B cell (primary cell): ENCODE results near the gene EPHB6. TPM values are rescaled to one million over a fixed set of nuclear protein-coding genes. Genes with fewer than 3 reads are reported as not detected.

Source experiments
- ATAC-seq: fragments of 200-7000 bp; cut with Tn5 transposase; one replicate; pipeline ENCODE4 v1.10.0; 2021; ENCODE audit warnings: low read depth, mild to moderate bottlenecking, moderate number of reproducible peaks, moderate library complexity
- CTCF ChIA-PET: fragments of 350-600 bp; sonication (Branson Sonifier 250); formaldehyde crosslinking; loops from one replicate; lab custom pipeline; 2021; ENCODE audit warnings: antibody characterized with exemption, inconsistent platforms; lab: Charles Lee
- POLR2A ChIA-PET: fragments of 350-600 bp; sonication (Branson Sonifier 250); formaldehyde crosslinking; loops from one replicate; lab custom pipeline; 2021; ENCODE audit warnings: antibody characterized with exemption; lab: Charles Lee
- DNase-seq: peaks from one replicate; pipeline ENCODE4 v3.0.0; 2013
- H2AFZ ChIP-seq: 2 replicates; pipeline ENCODE4 v1.6.1; 2012; ENCODE audit warnings: mild to moderate bottlenecking, low read depth, low read length; ENCODE audit not compliant: insufficient read depth, poor library complexity, severe bottlenecking
- H3K27ac ChIP-seq, 2 donors: 1 replicate in 1 of 2; 2 replicates in 1 of 2; pipeline ENCODE4 v1.5.1; 2012 to 2013; ENCODE audit warnings: low read length in 2 of 2, mild to moderate bottlenecking in 2 of 2, moderate library complexity in 1 of 2
- H3K27me3 ChIP-seq, 4 experiments: fragments of 200-600 bp in 1 of 4; sonication (generic) in 1 of 4; replicated peaks in 1 of 4; 1 replicate in 2 of 4; 2 replicates in 2 of 4; pipeline versions ENCODE4 v1.6.1 to v1.7.0; 2013 to 2016; ENCODE audit warnings: low read length in 3 of 4, mild to moderate bottlenecking in 2 of 4, mixed read lengths in 1 of 4, moderate library complexity in 1 of 4; ENCODE audit not compliant: insufficient read depth in 4 of 4, control insufficient read depth in 3 of 4; ENCODE audit errors: control extremely low read depth in 1 of 4
- H3K36me3 ChIP-seq, 2 experiments: replicated peaks in 1 of 2; 1 replicate in 1 of 2; 2 replicates in 1 of 2; pipeline versions ENCODE4 v1.6.1 to v1.7.1; 2013; ENCODE audit warnings: low read length in 1 of 2; ENCODE audit not compliant: insufficient read depth in 2 of 2, control insufficient read depth in 1 of 2; ENCODE audit errors: control extremely low read depth in 1 of 2, extremely low read depth in 1 of 2
- H3K4me1 ChIP-seq, 2 donors: fragments of 200-600 bp in 1 of 2; sonication (generic) in 1 of 2; 1 replicate in 1 of 2; 2 replicates in 1 of 2; pipeline versions ENCODE4 v1.5.1 to v1.6.1; 2013 to 2017; ENCODE audit warnings: low read length in 2 of 2; ENCODE audit not compliant: control insufficient read depth in 2 of 2, insufficient read depth in 2 of 2
- H3K4me2 ChIP-seq: replicated peaks from 2 replicates; pipeline ENCODE3; 2012; ENCODE audit warnings: mild to moderate bottlenecking, low read depth, low read length; ENCODE audit not compliant: poor library complexity, severe bottlenecking
- H3K4me3 ChIP-seq, 5 experiments: fragments of 200-600 bp in 1 of 5; sonication (generic) in 1 of 5; 1 replicate in 3 of 5; 2 replicates in 2 of 5; pipeline versions ENCODE4 v1.5.1 to v1.7.0; 2011 to 2016; ENCODE audit warnings: low read length in 4 of 5, mild to moderate bottlenecking in 4 of 5, low read depth in 2 of 5, control low read depth in 1 of 5, moderate library complexity in 1 of 5; ENCODE audit not compliant: insufficient read depth in 1 of 5; ENCODE audit errors: control extremely low read depth in 1 of 5, extremely low read depth in 1 of 5
- H3K79me2 ChIP-seq: fragments of 200-600 bp; sonication (generic); one replicate; pipeline ENCODE4 v1.6.0; 2016; ENCODE audit warnings: low read length; ENCODE audit not compliant: control insufficient read depth, insufficient read depth
- H3K9ac ChIP-seq: fragments of 200-600 bp; sonication (generic); 2 replicates; pipeline ENCODE4 v1.6.1; 2017; ENCODE audit warnings: mild to moderate bottlenecking, low read length, moderate library complexity
- H3K9me3 ChIP-seq, 3 donors: one replicate each; pipeline versions ENCODE4 v1.6.1 to v1.7.1; 2013; ENCODE audit warnings: low read length in 2 of 3; ENCODE audit not compliant: control insufficient read depth in 2 of 3, insufficient read depth in 1 of 3; ENCODE audit errors: control extremely low read depth in 1 of 3
- H4K20me1 ChIP-seq: 2 replicates; pipeline ENCODE4 v1.6.0; 2012; ENCODE audit warnings: mild to moderate bottlenecking, low read length; ENCODE audit not compliant: insufficient read depth, control insufficient read depth, poor library complexity, severe bottlenecking
- H3K27ac Mint-ChIP-seq: one replicate; pipeline ENCODE4 v1.8.0; 2021; ENCODE audit warnings: mixed read lengths
- H3K27me3 Mint-ChIP-seq: one replicate; pipeline ENCODE4 v1.8.0; 2021; ENCODE audit warnings: mixed read lengths
- H3K4me1 Mint-ChIP-seq: one replicate; pipeline ENCODE4 v1.8.0; 2021; ENCODE audit warnings: mixed read lengths
- H3K4me3 Mint-ChIP-seq: one replicate; pipeline ENCODE4 v1.8.0; 2021; ENCODE audit warnings: mixed read lengths
- H3K9me3 Mint-ChIP-seq: one replicate; pipeline ENCODE4 v1.8.0; 2022; ENCODE audit warnings: mixed read lengths; ENCODE audit not compliant: insufficient read depth
- EZH2 ChIP-seq: IDR thresholded peaks from 2 replicates; pipeline ENCODE4 v1.6.1; 2012; ENCODE audit warnings: borderline replicate concordance, low read depth, mild to moderate bottlenecking, moderate library complexity, low read length; ENCODE audit not compliant: insufficient read depth, poor library complexity, severe bottlenecking
- WGBS: methylation state at CpG from one replicate; pipeline ENCODE4 v1.1.5; 2013; ENCODE audit warnings: missing lambda C conversion rate; ENCODE audit not compliant: insufficient coverage; 5-methylcytosine and 5-hydroxymethylcytosine counted together
- intact Hi-C: fragments of 100-400 bp; cut with micrococcal nuclease; formaldehyde crosslinking; loops from one replicate; pipeline ENCODE4 v1.10.0; 2022
- polyA plus RNA-seq: library from polyadenylated mRNA; depleted of rRNA; stranded (reverse); fragments of >200 nt; gene quantifications from 2 replicates; pipeline ENCODE4 v1.2.3, GENCODE V29; 2012
- total RNA-seq, 2 donors: library from RNA; stranded (reverse); fragments of 120-200 nt in 1 of 2; gene quantifications; 1 replicate in 1 of 2; 2 replicates in 1 of 2; pipeline versions ENCODE4 v1.2.3 to v1.2.4, GENCODE V29; 2013 to 2022
- TF ChIP-seq, protein P1 (sequence below): fragments of 200-600 bp; IDR thresholded peaks from one replicate; pipeline ENCODE4 v1.8.0; 2022; ENCODE audit warnings: antibody characterized with exemption, mild to moderate bottlenecking

Gene EPHB6
- total and polyA plus RNA-seq, 2 donors (not counting 1 experiment from before 2014, with no cell fraction given) = 65.3 to 69.6 TPM

DNA sequence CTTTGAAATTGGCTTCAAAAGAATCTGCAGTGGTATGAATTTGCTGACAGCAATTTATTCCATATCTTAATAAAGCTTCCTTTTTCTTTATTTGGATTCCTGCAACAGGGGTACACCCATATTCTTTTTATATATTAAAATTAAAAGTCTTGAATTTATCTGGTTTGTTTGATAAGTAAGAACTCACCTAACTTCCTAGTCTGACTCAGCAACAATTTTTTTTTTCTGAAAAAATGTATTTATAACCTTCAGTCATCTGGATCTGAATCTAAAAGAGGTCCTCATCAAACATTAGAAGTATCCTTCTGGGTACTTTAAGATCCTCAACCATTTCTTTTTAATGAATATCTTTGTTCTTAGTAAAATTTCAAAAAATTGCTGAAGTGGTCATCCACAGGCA, 4.5 kb downstream of the EPHB6 start:
- Mint-ChIP-seq H3K4me3 (no peak overlapping the region), H3K27ac (no peak overlapping the region), H3K9me3 (no peaks in the 10 kb centered on the region), H3K27me3 (no peaks in the 10 kb centered on the region), H3K4me1 (peaks cover 22% of the 10 kb centered on the region)
- ATAC-seq (no peak), DNase-seq (no peak)
- H3K4me3 ChIP-seq = no peak overlapping the region
- no peak overlapping the region for H3K4me2 ChIP-seq
- H3K4me1 ChIP-seq = peaks cover 8 to 17% of the 10 kb centered on the region in 2 donors
- peaks cover 5% of the 10 kb centered on the region for H4K20me1 ChIP-seq
- H3K79me2 ChIP-seq = no peaks in the 10 kb centered on the region
- peaks cover 3 to 32% of the 10 kb centered on the region in 2 experiments for H3K36me3 ChIP-seq
- H3K27me3 ChIP-seq = no peaks in the 10 kb centered on the region
- H3K9me3 ChIP-seq = no peaks in the 10 kb centered on the region
- no peak for TF ChIP-seq EZH2
- TF ChIP-seq, protein P1, sequence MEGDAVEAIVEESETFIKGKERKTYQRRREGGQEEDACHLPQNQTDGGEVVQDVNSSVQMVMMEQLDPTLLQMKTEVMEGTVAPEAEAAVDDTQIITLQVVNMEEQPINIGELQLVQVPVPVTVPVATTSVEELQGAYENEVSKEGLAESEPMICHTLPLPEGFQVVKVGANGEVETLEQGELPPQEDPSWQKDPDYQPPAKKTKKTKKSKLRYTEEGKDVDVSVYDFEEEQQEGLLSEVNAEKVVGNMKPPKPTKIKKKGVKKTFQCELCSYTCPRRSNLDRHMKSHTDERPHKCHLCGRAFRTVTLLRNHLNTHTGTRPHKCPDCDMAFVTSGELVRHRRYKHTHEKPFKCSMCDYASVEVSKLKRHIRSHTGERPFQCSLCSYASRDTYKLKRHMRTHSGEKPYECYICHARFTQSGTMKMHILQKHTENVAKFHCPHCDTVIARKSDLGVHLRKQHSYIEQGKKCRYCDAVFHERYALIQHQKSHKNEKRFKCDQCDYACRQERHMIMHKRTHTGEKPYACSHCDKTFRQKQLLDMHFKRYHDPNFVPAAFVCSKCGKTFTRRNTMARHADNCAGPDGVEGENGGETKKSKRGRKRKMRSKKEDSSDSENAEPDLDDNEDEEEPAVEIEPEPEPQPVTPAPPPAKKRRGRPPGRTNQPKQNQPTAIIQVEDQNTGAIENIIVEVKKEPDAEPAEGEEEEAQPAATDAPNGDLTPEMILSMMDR = no peak
- H3K27ac ChIP-seq = no peak overlapping the region
- H3K9ac ChIP-seq = no peak overlapping the region
- intact Hi-C loops = no loop called here
- ChIA-PET CTCF (interaction anchor here (0.8 to 1.6 kb wide), 3 partner anchors 9 to 205 kb away, joined by 3 to 5 read pairs (median 3); no protein-coding TSS in a partner anchor), POLR2A (no interaction called here)
- H2AFZ ChIP-seq = no peak overlapping the region

DNA sequence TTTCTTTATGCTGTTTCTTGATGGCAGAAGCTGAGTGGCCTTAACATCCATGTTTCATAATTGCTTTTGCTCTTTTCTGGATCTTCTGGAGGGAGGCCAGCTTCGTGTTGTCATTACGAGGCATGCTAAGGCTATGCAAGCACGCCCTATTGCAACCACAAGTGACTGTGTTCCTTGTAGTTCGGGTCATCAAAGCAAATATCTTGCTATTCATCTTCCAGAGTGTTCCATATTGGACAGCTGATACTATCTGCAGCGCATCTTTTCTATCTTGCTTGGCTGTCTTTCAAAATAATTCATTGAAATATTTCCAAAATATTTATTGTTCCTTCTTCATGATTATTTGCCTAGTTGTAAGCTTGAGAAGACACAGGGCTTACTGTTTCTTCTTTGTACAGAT, 5.0 kb downstream of the EPHB6 start:
- Histone ChIP-seq H3K4me2 (no peak overlapping the region), H2AFZ (no peak overlapping the region), H3K4me1 (peaks cover 8 to 17% of the 10 kb centered on the region in 2 donors), H3K9me3 (no peaks in the 10 kb centered on the region), H3K36me3 (peaks cover 3 to 35% of the 10 kb centered on the region in 2 experiments), H4K20me1 (peaks cover 5% of the 10 kb centered on the region), H3K27ac (no peak overlapping the region), H3K27me3 (no peaks in the 10 kb centered on the region), H3K9ac (no peak overlapping the region), H3K4me3 (no peak overlapping the region), H3K79me2 (no peaks in the 10 kb centered on the region)
- Mint-ChIP-seq H3K9me3 (no peaks in the 10 kb centered on the region), H3K27me3 (no peaks in the 10 kb centered on the region), H3K4me1 (peaks cover 22% of the 10 kb centered on the region), H3K27ac (no peak overlapping the region), H3K4me3 (no peak overlapping the region)
- CTCF ChIA-PET = interaction anchor here (0.8 to 1.6 kb wide), 3 partner anchors 8 to 206 kb away, joined by 3 to 5 read pairs (median 3); no protein-coding TSS in a partner anchor
- ATAC-seq (no peak), DNase-seq (no peak)
- no peak for TF ChIP-seq EZH2
- TF ChIP-seq, protein P1 = no peak
- POLR2A ChIA-PET = interaction anchor here (0.6 kb wide), 1 partner anchor 75 kb away, joined by 4 read pairs; no protein-coding TSS in a partner anchor
- intact Hi-C loops = no loop called here
- WGBS = 94% methylated on average over 4 of the region's 5 CpGs
